Activated CD4-positive, alpha-beta T cell treated with anti-CD3 and anti-CD28 coated beads for 1 hour (primary cell): ENCODE results near the gene COL8A1.
"Not testable (repeated sequence)": the region's sequence is repeated elsewhere in the genome, so short reads cannot be mapped to it uniquely, and the experiment has no call there.

Source experiments
- DNase-seq: peaks from one replicate; pipeline ENCODE4 v3.0.0-alpha.2; 2020

COL8A1 gene

DNA sequence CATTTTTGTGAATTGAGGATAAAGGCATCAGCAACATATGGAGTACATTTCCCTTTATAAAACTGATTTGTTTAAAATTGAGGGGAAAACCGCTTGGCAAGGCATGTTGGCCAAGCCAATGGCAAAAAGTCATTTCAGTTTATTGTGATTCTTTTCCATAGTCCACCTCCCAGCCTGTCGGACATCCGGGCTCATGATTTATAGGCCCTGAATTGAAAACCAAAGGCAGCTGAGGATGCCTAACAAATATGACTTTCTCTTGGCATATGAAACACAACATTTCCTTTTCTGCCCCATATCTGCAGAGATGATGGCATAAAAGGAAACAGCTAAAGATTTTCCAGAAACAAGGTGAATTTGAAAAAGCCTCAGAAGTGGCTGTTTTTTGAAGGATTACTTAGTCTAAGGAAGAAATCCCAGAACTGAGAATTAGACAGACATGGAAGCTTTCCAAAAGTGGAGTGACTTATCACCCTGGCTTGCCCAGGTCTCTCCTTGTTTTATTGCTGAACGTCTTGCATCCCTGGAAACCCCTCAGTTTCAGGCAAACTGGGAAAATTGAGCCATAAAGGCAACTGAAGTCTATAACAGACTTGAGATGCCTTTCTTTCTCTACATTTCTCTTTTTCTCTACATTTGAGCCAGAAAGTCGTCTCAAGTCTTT, 74.0 kb downstream of the COL8A1 start:
- DNase-seq, result no peak

- no peak for DNase-seq
Measured at GRCh38 chr3:99713440-99713839, 75.0 kb downstream of the COL8A1 start.

DNA sequence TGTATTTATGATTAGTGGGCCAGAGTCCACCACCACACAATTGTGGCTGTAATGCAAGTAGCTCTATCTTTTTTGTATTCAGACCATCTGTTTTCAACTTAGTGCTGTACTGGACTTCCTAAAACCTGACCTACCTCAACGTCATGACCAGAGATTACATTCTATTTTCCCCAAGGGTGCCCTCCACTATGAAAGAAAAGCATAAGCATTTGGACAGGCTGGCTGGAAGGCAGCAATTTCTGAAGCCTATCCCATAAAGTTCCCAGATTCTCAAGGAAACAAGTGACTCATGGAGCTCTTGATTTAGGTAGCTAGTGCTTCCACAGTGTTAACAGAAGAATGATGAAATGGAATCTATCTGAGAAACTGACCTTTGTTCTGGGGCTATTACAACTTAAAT, 75.8 kb downstream of the COL8A1 start:
- DNase-seq, result no peak

DNA sequence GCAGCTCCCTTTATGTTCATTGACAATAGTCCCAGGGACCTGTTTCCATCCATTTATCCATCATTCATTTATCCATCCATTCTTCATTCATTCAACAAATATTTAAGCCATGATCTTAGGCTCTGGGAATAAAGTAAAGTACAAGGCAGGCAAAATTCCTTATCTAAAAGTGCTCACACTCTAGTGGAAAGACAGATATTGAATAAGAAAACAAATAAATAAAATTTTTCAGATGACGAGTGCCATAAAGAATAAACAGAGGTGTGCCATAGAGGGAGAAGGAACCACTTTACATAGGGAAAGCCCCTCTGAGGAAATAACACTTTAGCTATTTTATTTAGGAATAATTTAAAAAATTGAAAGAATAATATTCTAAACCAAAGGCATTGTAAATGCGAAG, 76.2 kb downstream of the COL8A1 start:
- no peak for DNase-seq

- no peak for DNase-seq
Measured at GRCh38 chr3:99716463-99716995, 78.1 kb downstream of the COL8A1 start.

DNA sequence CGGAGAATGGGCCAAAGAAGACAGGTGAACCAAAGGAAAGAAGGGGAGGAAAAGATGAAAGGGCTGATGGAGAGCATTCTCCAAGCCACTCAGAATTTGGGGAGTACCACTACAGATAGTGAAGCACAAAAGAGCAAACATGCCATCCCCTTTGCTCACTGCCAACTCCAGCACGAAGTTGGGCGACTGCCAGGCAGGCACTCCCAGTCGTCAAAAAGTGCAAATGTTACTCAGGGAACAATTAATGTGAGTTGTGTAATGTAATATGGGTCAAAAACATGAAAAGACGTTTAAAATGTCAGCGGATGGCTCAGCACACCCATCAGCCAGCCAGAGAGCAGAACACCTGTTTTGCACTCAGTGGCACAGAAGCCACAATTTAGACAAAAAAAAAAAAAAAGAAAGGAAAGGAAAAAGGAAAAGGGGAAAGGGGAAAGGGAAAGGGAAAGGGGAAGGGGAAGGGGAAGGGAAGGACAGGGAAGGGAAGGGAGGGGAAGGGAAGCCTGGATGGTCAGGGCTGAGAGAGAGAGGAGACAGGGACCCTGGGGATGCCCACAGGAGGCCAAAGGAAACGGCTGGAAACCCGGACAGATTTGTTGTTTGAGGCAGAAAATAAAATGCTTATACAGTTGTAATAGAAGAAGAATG, 82.7 kb downstream of the COL8A1 start:
- DNase-seq, result no peak

GRCh38 chr3:99721633-99722007, 83.2 kb downstream of the COL8A1 start:
- DNase-seq, result no peak

GRCh38 chr3:99724276-99724675, 85.9 kb downstream of the COL8A1 start:
- no peak for DNase-seq

- DNase-seq, result no peak
Measured at GRCh38 chr3:99730870-99731269, 92.5 kb downstream of the COL8A1 start.

DNA sequence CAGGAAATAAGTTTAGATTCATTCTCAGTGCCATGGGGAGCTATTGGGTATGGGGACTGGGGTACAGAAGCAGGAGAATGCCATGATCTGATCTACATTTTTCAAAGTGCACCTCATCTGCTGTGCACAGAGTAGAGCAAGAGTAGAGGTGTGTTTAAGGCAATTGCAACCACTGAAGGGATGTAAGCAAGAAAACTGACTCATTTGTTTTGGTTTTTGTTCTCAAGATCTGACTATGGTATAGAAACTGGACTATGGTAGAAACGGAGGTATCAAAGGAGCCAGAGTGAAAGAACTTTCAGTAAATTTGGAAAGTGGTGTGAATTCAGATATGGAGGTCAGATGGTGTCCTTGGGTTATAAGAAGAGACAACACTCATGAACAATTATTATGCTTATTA, 93.1 kb downstream of the COL8A1 start:
- DNase-seq, result no peak

- DNase-seq, result not testable (repeated sequence)
Measured at GRCh38 chr3:99740371-99740770, 102.0 kb downstream of the COL8A1 start.

- DNase-seq, result no peak
Measured at GRCh38 chr3:99741588-99741987, 103.2 kb downstream of the COL8A1 start.

GRCh38 chr3:99747915-99748314, 109.5 kb downstream of the COL8A1 start:
- DNase-seq, result no peak

DNA sequence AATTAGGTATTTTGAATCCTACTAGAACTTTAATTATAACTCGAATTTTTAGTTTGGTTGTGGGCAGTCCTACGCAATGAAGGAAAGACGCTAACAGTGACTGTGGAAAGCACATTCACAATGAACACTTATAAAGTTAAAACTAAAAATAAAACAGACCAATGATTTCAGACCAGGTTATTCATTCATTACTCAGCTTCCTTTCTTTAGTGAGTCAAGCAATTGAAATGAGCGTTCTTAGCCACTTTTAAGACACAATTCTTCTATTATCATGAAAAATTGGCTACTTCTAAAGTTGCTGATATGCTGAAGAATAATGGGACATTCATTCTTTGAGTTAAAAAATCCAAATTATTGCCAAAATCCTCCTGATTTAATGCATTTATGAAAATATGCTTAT, 113.3 kb downstream of the COL8A1 start:
- DNase-seq, result no peak

- DNase-seq, result no peak
Measured at GRCh38 chr3:99753268-99753975, 115.0 kb downstream of the COL8A1 start.

GRCh38 chr3:99755831-99756230, 117.4 kb downstream of the COL8A1 start:
- DNase-seq, result no peak

DNA sequence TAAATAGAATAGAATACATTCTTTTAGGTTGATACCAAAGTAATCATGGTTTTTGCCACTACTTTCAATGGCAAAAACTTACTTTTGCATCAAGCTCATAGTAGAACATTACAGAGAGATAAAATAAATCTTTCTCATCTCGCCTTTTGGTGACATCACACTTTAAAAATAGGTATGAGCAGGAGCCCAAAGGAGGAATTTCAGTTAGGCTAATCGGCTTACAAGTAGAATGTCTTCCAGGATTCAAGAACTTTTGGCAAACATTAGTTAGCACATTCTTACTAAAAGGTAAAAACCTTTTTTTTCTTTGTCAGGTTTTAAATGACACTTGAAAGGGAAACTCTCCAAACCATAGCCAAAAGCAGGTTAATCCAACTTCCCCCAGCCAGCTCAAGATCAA, 119.6 kb downstream of the COL8A1 start:
- no peak for DNase-seq

GRCh38 chr3:99758502-99759177, 120.2 kb downstream of the COL8A1 start:
- DNase-seq, result no peak

- DNase-seq, result no peak
Measured at GRCh38 chr3:99760031-99760430, 121.6 kb downstream of the COL8A1 start.

DNA sequence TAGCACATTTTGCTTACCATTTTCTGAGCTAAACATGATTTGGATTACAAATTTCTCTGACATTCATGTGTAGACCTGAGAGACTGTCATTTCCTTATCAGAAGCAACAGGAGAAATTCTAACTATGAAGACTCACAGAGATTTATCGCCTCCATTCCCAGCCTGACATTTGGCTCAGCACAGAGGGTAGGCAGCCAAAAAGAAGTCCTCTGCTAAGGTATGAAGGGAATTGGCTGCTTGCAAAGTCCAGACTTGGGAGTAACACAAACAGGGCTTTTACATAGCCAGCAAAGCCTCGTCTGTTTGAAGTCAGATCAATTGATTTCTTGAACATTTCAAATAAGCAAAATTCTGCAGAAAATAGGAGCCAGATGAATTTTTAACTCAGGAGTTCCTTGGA, 122.2 kb downstream of the COL8A1 start:
- no peak for DNase-seq

DNA sequence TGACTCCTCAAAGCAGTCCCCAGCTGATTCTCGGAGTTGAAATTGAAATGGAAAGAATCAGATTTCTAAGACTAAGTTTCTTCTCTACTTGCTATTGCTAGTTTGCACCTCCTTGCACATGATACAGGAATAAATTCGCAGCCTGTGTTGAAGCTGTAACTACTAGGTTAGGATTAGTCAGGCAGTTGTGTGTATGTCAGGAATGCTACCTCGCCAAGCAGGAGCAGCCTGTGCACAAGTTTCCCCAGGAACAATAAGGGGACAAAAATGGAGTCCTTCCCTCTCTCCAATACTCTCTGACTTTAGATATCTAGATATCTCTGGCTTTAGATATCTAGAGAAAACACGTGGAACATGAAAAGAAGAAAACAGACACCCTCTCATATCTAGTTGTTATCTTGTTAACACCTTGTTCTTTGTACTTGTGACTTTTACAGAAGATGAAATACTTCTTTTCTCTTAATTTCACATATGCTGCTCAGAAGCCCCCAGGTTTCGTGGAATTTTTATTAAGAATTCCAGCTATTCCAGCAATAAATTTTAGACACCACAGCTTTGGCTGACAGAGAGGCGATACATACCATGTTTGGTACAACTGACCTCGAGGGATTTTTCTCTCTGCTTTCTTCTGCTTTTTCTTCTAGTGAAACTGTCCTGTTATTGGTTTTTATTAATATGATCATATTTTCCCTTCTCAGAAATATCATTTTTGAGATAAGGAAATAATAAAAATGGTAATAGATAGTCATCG, 123.2 kb downstream of the COL8A1 start:
- no peak for DNase-seq

DNA sequence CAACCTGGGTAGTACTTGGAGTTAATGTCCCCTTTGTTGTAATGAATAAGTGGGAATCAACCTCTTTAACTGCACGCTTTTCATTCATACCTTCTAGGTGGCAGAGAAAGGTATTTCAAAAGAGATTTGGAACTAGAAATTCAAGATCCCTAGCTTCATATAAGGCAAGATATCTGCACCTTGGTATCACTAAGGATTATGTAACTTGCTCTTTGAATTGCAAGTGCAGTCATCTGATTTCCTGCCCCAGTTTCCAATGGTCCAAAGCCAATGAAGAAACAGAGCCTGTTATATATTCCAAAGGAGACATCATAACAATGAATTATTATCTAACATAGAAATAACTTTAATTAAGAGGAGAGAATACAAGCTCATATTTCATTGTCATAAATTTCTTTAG, 124.5 kb downstream of the COL8A1 start:
- no peak for DNase-seq

GRCh38 chr3:99764377-99764776, 126.0 kb downstream of the COL8A1 start:
- no peak for DNase-seq
